Body of pancreas (tissue), 4 donors: ENCODE measurements around the gene WIPF3.

Source experiments
- POLR2A ChIP-seq, 3 donors: fragments of 450-650 bp; IDR thresholded peaks; one replicate each; pipeline ENCODE4 v1.6.1; 2016; ENCODE audit warnings: antibody characterized with exemption in 3 of 3, mild to moderate bottlenecking in 2 of 3
- TF ChIP-seq, protein P1 (sequence below), 7 experiments: fragments of 450-650 bp in 4 of 7; fragments of 200-600 bp in 3 of 7; sonication (generic) in 3 of 7; IDR thresholded peaks; one replicate each; pipeline ENCODE4 v1.5.1; 2016 to 2019; ENCODE audit warnings: antibody characterized with exemption in 7 of 7

- TF ChIP-seq, protein P1, sequence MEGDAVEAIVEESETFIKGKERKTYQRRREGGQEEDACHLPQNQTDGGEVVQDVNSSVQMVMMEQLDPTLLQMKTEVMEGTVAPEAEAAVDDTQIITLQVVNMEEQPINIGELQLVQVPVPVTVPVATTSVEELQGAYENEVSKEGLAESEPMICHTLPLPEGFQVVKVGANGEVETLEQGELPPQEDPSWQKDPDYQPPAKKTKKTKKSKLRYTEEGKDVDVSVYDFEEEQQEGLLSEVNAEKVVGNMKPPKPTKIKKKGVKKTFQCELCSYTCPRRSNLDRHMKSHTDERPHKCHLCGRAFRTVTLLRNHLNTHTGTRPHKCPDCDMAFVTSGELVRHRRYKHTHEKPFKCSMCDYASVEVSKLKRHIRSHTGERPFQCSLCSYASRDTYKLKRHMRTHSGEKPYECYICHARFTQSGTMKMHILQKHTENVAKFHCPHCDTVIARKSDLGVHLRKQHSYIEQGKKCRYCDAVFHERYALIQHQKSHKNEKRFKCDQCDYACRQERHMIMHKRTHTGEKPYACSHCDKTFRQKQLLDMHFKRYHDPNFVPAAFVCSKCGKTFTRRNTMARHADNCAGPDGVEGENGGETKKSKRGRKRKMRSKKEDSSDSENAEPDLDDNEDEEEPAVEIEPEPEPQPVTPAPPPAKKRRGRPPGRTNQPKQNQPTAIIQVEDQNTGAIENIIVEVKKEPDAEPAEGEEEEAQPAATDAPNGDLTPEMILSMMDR (IDR thresholded peaks at IDR 0.05): no peak
- no peak for TF ChIP-seq POLR2A (IDR thresholded peaks at IDR 0.05)
Measured at GRCh38 chr7:29794959-29795629, 11.2 kb upstream of the WIPF3 start.
